ENCODE measurements around the gene ROBO2.

- TF ChIP-seq POLR2A (IDR thresholded peaks at IDR 0.05) = no peak
- no peak for TF ChIP-seq CTCF (IDR thresholded peaks at IDR 0.05)
Measured at GRCh38 chr3:77309460-77309859, 269.6 kb downstream of the ROBO2 start.

Measured in lower leg skin (tissue), 3 donors.